HL-60/S4 treated with retinoic acid at 250 ng/mL for 4 days and 3 days (cell line): ENCODE data around the gene ATP2B1.
"Not testable (repeated sequence)": the region's sequence is repeated elsewhere in the genome, so short reads cannot be mapped to it uniquely, and the experiment has no call there.

Experiments
- in situ Hi-C: fragments of 300-500 bp; cut with MboI; formaldehyde crosslinking; loops from 2 replicates; pipeline ENCODE4 v1.7.0; 2022; ENCODE audit warnings: low sequenced_read_pairs

ATP2B1 gene

GRCh38 chr12:89708565-89709156, at the start of gene ATP2B1:
Gene ATP2B1, minus strand, starts transcription at chr12:89708838. Its CDS starts 52,952 bp downstream, at chr12:89655886.
- in situ Hi-C loops, result no loop called here

- in situ Hi-C loops, result not testable (repeated sequence)
Observed at GRCh38 chr12:89757987-89758386, 49.3 kb upstream of the ATP2B1 start.

GRCh38 chr12:89756585-89757398, 48.2 kb upstream of the ATP2B1 start:
- in situ Hi-C loops, result no loop called here

- in situ Hi-C loops, result no loop called here
Observed at GRCh38 chr12:89756194-89756584, 47.6 kb upstream of the ATP2B1 start.

- in situ Hi-C loops, result no loop called here
Observed at GRCh38 chr12:89753997-89754396, 45.4 kb upstream of the ATP2B1 start.

- in situ Hi-C loops, result no loop called here
Observed at GRCh38 chr12:89752341-89752740, 43.7 kb upstream of the ATP2B1 start.

- in situ Hi-C loops, result no loop called here
Observed at GRCh38 chr12:89750389-89751351, 42.0 kb upstream of the ATP2B1 start.

GRCh38 chr12:89748791-89749190, 40.2 kb upstream of the ATP2B1 start:
- in situ Hi-C loops, result no loop called here

- in situ Hi-C loops, result no loop called here
Observed at GRCh38 chr12:89745286-89745685, 36.6 kb upstream of the ATP2B1 start.

- in situ Hi-C loops, result no loop called here
Observed at GRCh38 chr12:89742337-89743022, 33.8 kb upstream of the ATP2B1 start.

- in situ Hi-C loops, result no loop called here
Observed at GRCh38 chr12:89740943-89741342, 32.3 kb upstream of the ATP2B1 start.

- in situ Hi-C loops, result no loop called here
Observed at GRCh38 chr12:89736995-89737394, 28.4 kb upstream of the ATP2B1 start.

- in situ Hi-C loops, result no loop called here
Observed at GRCh38 chr12:89733579-89734201, 25.1 kb upstream of the ATP2B1 start.

GRCh38 chr12:89732522-89732921, 23.9 kb upstream of the ATP2B1 start:
- in situ Hi-C loops, result no loop called here

GRCh38 chr12:89731614-89732013, 23.0 kb upstream of the ATP2B1 start:
- in situ Hi-C loops, result no loop called here

GRCh38 chr12:89731089-89731488, 22.5 kb upstream of the ATP2B1 start:
- in situ Hi-C loops, result no loop called here

- in situ Hi-C loops, result no loop called here
Observed at GRCh38 chr12:89729946-89730459, 21.4 kb upstream of the ATP2B1 start.

GRCh38 chr12:89723276-89723675, 14.6 kb upstream of the ATP2B1 start:
- in situ Hi-C loops, result no loop called here

GRCh38 chr12:89721291-89721987, 12.8 kb upstream of the ATP2B1 start:
- in situ Hi-C loops, result no loop called here
